HG03378 (cell line): ENCODE measurements around the gene SLC9A9.

Experiments
- ATAC-seq: cut with Tn5 transposase; IDR thresholded peaks from one replicate; pipeline ENCODE4 v1.9.1; 2021; ENCODE audit warnings: mild to moderate bottlenecking, moderate library complexity; ENCODE audit not compliant: unreplicated experiment

The SLC9A9 gene

GRCh38 chr3:143375698-143376097 is 472.6 kb downstream of the SLC9A9 start:
- ATAC-seq, result no peak

DNA sequence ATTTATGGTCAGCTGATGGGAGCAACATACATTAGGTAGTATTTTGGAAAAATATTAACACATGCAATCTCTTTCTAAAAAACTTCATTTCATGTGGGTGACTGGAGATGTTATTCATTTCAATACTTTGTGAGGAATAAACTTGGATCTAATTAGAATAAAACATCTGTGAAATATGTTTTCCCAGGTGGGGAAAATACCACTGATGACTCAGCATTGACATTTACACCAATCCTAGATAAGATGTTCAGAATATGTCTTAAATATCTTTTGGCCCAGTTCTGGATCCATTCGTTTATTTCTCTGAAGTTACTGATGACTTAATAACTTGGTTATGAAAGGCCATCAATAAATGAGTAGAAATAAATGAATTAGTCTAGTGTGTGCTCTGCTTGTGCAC is 481.1 kb downstream of the SLC9A9 start:
- ATAC-seq, result no peak

DNA sequence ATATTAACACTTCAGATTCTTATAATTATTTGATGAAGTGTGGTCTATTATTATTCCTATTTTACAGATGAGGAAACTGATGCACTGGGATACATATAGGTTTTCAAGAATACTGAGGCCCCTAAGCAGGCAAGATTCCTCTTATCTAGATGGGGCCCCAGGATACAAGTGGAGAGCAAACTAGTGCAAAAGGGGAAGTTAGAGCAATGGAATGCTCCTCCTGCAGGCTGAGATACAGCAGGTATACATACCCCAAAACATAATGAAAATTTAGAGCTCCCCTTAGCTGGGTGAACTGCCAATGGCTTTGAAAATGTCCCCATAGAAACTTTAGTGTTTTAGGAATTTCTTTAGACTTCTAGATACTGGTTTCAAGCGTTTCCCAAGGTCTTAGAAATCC is 481.6 kb downstream of the SLC9A9 start:
- ATAC-seq, result no peak

DNA sequence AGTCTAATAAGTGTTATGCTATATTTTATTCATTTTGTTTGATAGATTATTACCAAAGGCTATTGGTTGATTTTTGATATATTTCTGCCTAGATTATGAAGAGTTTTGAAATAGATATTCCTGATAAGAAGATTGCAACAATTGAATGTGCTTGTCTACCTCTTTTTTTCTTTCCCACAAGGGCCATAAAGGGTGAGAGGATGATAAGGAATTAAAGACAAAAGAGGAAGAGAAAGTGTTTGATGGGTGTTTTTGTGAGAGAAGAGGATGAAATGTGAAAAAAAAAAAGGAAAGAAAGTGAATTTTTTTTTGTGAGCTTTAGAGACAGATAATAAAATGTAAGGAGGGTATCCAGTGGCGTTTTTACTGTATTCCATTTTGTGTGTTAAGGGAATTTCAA is 484.3 kb downstream of the SLC9A9 start:
- no peak for ATAC-seq

- no peak for ATAC-seq
Measured at GRCh38 chr3:143363276-143363675, 485.0 kb downstream of the SLC9A9 start.

DNA sequence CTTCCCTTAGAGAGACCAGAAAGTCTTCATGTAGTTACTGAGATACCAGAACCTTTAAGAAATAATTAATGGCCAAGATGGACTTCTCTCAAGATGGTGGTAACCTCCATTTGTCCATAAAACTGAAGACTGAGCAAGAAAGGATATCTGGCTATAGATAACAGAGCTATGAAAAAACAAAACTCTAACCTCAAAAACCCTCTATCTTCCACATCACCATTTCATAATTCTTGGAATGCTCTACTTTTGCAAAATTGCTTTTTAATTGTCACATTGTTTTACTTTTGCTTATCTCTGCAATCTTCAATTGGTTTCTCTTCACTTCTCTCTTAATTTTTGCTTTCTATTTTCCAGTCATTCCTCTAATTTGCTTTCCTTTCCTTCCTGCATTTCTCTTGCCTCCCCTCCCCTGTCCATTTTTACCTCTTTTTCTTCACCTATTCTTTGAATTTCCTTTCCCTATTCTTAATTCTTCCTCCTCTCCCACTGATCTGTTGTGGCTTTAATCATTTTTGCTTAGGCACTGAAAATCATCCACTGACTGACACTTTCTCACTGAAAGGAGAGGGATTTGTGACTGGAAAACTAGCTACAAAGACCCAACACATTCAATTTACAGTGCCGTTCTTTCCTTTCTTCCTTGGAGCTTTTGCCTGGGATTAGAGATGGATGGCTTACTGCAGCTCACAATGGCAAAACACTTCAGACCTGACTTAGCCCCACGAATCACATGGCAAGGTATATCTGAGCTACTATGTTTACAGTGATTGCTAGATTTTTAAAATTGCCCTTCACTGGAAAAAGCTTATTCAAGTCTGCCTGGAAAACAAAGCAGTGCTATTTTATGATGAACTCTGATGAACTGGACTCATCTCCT is 485.9 kb downstream of the SLC9A9 start:
- ATAC-seq, result no peak

GRCh38 chr3:143361589-143361988 is 486.7 kb downstream of the SLC9A9 start:
- no peak for ATAC-seq

- ATAC-seq, result no peak
Measured at GRCh38 chr3:143360244-143360643, 488.0 kb downstream of the SLC9A9 start.

DNA sequence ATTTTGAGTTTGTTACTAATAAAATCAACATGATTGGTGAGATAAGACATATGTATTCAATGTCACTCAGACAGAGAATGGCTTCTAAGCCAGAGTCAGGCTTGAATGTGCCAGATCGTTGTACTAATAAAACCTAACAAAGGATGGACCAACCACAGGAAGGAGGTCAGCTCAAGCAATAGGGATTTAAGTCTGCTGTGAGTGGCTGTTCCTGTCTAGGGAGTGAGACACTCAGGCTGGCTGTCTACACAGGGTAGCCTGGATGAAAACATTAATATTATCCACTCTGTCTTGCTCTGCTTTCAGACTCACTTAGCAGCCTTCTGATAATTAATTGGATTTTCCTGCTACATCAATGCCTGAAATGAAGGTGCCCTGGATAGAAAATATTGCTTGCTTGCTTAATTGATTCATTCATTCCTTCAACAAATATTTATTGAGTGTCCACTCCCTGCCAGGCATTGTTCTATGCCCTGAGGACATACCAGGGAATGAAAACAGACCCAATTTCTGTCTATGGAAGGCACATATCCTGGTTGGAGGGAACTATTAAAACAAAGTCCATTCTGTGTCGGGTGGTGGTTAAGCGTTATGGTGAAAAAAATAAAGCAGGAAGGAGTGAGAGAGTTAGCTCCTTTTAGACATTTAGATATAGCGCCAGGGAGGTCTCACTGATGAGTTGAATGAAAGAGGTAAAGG is 489.3 kb downstream of the SLC9A9 start:
- ATAC-seq, result no peak

DNA sequence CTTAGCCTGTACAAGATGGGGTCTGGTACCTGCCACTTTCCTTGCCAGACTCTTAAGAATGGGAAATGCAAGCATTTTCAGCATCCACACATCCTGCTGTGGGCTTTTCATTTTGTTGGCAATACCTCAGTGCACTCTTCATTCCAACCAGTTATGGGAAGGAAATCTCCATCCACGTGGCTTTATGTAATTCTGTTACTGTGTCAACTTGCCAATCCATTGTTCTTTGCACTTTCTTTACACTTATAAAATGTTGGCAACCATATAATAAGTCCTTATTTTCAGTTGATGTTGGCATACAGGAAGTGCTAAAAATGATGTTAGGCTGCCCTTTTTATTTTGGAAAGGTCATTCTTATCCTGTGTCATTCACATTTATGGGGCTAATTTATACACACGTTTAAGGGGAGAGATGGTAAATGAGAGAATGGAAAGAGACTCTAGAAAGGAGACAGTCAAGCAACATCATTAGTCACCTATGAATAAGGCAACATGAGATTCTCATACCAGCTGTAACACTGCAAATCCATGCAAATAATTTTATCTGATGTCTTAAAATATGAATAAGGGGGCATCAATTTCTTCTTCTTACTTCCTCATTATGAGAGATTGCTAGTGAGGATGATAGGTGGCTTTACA is 490.0 kb downstream of the SLC9A9 start:
- ATAC-seq, result no peak

GRCh38 chr3:143357700-143358099 is 490.6 kb downstream of the SLC9A9 start:
- ATAC-seq, result no peak

GRCh38 chr3:143356839-143357238 is 491.4 kb downstream of the SLC9A9 start:
- no peak for ATAC-seq

GRCh38 chr3:143354342-143354741 is 493.9 kb downstream of the SLC9A9 start:
- no peak for ATAC-seq

DNA sequence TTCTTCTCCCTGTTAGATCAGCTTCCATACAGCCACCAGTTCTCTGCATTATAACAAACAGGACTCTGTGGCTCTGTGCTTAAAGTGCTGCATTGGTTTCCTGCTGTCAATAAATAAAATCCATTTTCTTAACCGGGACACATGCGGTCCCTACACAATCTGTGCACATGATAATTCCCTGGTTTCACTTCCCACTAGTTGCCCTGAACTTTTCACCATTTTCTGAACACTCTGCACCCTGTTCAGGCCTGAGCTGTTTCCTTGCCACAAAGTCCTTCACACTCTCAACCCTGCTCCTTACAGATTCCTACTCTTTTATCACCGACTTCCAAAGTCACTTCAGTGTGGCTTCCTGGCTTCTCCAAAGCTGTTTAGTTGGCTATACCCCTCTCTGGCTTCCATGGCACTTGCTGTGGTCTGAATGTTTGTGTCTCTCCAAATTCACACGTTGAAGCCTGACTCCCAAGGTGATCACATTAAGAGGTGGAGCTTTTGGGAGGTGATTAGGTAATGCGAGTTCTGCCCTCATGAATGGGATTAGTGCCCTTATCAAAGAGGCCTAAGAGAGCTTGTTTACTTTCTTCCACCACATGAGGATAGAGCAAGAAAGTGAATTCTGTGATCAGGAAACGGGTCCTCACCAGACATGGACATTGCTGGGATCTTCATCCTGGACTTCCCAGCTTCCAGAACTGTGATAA is 495.3 kb downstream of the SLC9A9 start:
- no peak for ATAC-seq

- ATAC-seq, result no peak
Measured at GRCh38 chr3:143351895-143352608, 496.2 kb downstream of the SLC9A9 start.

- no peak for ATAC-seq
Measured at GRCh38 chr3:143351354-143351753, 496.9 kb downstream of the SLC9A9 start.

GRCh38 chr3:143349455-143349854 is 498.8 kb downstream of the SLC9A9 start:
- no peak for ATAC-seq

GRCh38 chr3:143348486-143349327 is 499.6 kb downstream of the SLC9A9 start:
- no peak for ATAC-seq

DNA sequence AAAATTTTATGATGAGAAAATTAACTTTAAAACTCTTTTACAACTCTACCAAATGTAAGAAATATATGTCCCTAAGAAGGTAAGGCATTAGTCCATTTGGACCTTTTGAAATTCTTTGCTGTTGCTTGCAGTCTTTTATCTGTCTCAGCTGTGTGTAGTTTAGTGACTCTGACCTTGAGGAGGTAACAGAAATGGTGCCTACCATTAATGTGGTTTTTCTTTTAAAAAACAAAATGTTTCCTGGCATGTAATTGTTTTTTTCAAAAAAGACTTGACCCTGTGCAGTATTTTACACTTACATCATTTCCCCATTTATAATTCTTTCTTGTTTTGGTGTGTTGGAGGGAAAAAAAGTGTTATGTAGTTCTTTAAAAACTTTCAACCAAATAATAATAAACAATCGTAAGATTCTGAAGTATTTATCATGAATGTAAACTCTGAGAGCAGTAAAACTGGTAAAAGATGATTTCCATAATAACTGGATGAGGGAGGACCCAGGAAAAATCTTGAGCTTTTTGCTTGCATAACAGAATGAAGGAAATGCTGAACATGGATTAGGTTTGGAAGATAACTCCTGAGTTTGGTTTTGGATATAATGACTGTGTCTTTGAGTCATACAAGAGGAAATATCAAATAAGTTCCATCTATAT is 503.6 kb downstream of the SLC9A9 start:
- no peak for ATAC-seq
